Islet precursor cell (in vitro differentiated cells): ENCODE data around the gene RIN3.
"Not testable (repeated sequence)": the region's sequence is repeated elsewhere in the genome, so short reads cannot be mapped to it uniquely, and the experiment has no call there.

Experiments
- DNase-seq: peaks from one replicate; pipeline ENCODE4 v3.0.0-alpha.2; 2018

RIN3 gene

GRCh38 chr14:92675421-92675820 lies 161.8 kb downstream of the RIN3 start:
- no peak for DNase-seq

DNA sequence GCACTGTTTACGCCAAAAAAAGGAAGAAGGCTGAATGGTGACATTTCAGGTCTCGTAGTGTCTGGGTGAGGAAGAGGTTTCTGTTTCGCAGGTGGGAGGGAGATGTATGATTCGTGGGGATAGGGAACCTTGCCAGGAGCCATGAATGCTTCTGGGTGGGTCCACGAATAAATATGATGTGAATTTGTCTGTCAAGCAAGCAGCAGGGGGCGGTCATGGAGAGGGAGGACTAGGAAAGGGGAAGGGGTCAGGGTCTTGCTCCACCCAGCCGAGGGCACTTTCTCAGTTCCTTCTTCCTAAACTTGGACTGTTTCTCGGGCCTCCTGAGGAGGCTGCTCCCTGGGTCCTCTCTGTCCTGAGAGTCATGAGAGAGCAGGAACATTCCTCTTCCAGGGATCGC lies 162.4 kb downstream of the RIN3 start:
- no peak for DNase-seq

DNA sequence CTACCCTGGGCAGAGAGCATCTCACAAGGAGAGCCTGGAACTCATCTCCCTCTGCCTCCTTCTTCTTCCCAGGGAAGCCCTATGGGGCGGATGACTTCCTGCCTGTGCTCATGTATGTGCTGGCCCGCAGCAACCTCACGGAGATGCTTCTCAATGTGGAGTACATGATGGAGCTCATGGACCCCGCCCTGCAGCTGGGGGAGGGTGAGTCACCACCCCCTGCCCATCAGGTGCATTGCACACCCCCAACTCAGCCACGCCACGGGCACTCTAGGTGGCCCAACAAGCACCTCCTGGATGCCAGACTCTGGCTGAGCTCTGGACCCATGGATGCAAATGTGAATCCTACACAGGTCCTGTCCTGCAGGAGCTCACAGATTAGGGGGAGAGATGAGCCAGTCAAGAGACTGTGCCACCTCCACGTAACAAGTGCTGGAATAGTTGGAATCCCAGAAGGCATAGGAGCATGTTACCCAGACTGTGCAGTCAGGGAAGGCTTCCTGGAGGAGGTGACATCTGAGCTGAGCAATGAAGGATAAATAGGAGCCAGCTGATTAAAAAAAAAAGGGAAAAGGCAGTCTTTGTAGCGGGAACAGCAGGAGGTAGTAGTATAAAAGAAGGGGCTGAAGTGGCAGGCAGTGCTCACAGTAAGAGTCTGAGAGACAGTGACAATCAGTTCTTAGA lies 163.0 kb downstream of the RIN3 start:
- no peak for DNase-seq

- no peak for DNase-seq
Measured at GRCh38 chr14:92677087-92677668, 163.6 kb downstream of the RIN3 start.

- no peak for DNase-seq
Measured at GRCh38 chr14:92677955-92678354, 164.4 kb downstream of the RIN3 start.

GRCh38 chr14:92678766-92679165 lies 165.2 kb downstream of the RIN3 start:
- no peak for DNase-seq

DNA sequence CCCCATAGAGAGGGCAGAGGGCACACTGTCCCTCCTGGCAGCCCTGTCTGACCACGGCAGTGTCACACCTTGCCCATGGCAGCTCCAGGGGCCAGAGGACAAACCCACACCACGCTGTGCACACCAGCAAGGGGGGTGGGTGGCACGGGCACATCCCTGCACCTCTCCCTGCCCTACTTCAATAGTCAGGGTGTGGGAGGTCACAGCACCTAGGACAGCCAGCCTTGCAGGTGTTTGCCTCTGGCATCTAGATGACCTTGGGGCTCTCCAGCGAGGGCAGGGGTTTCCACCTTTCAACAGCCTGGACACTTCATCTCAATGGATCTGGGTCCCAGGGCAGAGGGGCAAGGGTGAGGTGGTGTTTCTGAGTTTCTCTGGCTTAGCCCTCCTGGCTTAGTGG lies 165.7 kb downstream of the RIN3 start:
- DNase-seq, result no peak

- not testable (repeated sequence) for DNase-seq
Measured at GRCh38 chr14:92680330-92680729, 166.7 kb downstream of the RIN3 start.

GRCh38 chr14:92680781-92681650 lies 167.4 kb downstream of the RIN3 start:
- peak; percentile 87 for DNase-seq

GRCh38 chr14:92683041-92683440 lies 169.5 kb downstream of the RIN3 start:
- no peak for DNase-seq

- DNase-seq, result no peak
Measured at GRCh38 chr14:92684801-92685560, 171.4 kb downstream of the RIN3 start.

GRCh38 chr14:92685784-92686355 lies 172.3 kb downstream of the RIN3 start:
- no peak for DNase-seq

- no peak for DNase-seq
Measured at GRCh38 chr14:92686411-92686899, 172.9 kb downstream of the RIN3 start.

- peak; percentile 96 for DNase-seq
Measured at GRCh38 chr14:92686900-92687427, 173.4 kb downstream of the RIN3 start.

GRCh38 chr14:92687681-92688433 lies 174.3 kb downstream of the RIN3 start:
- DNase-seq, result peak; percentile 72

GRCh38 chr14:92688434-92689375 lies 175.1 kb downstream of the RIN3 start:
- no peak for DNase-seq

DNA sequence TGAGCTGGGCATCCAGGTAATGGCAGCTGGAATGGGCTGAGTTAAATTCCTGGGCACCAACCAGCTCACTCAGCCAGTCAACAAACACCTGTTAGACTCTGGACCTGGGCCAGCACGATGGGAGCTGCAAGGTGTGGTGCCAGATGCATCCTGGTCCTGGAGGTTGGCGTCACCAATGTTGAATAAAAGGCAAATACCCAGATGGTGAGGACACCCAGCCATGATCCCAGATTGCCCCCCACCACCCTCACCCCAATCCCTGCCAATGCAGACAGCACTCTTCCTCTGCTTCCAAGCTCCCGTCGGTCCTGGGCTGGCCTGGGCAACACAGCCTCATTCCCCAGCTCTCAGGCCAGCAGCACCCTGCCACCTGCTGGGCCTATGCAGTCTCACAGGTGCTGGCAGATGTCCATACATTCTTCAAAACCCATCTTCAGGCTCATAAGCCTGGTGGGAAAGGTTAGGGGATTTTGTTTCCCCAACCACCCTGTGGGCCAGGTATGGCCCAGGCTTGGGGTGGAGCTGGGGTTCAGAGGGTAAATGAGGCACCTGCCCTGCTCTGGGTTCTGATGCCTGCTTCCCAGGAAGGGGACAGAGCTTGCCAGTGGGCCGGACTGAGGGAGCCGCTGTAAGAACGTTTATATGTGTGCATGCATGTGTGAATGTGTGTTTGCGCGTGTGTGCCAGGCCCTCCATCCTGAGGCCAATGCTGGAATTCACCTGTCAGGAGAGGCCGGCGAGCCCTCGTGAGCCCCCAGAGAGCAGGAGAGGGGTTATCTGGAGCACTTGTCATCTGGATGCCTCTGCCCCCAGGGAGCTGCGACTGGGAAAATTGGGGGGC lies 176.8 kb downstream of the RIN3 start:
- DNase-seq, result peak; percentile 78

DNA sequence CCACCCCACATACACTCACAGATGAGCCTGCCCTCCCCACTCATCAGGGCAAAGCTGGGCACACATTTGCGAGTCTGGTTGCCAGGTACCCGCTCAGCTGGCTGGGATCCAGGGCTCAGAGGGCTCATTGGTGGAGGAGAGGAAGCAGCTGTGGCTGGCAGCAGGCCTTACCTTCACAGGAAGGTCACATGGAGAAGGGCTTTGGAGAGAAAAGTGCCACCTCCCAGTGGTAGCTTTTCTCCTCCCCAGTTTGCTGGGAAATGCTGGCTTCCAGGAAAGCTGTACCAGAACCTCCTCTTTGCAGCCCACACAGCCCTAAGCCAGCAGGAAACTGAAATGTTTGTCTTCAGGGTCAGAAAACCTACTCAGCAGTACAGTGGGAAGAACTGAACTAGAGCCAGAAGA lies 179.2 kb downstream of the RIN3 start:
- DNase-seq, result no peak
